WTC11 (cell line): Measurements from ENCODE around the gene HLA-DOB. TPM values are rescaled to one million over a fixed set of nuclear protein-coding genes. Genes with fewer than 3 reads are reported as not detected.

Experiments used
- ATAC-seq: fragments of 200-7000 bp; cut with Tn5 transposase; 2 replicates; pipeline ENCODE4 v1.10.0; 2021; ENCODE audit warnings: mild to moderate bottlenecking, moderate library complexity
- CTCF ChIA-PET: fragments of 300-600 bp; sonication (Branson Sonifier 250); formaldehyde crosslinking; loops from one replicate; lab custom pipeline; 2021; ENCODE audit warnings: antibody characterized with exemption; lab: Charles Lee
- POLR2A ChIA-PET: fragments of 350-600 bp; sonication (Branson Sonifier 250); formaldehyde crosslinking; loops from one replicate; lab custom pipeline; 2021; ENCODE audit warnings: antibody characterized with exemption; lab: Charles Lee
- DNase-seq: peaks from one replicate; pipeline ENCODE4 v3.0.0; 2021; ENCODE audit warnings: low spot score
- H3K27ac Mint-ChIP-seq: 2 replicates; pipeline ENCODE4 v1.8.0; 2021; ENCODE audit warnings: mixed read lengths
- H3K27me3 Mint-ChIP-seq: 2 replicates; pipeline ENCODE4 v1.8.0; 2021; ENCODE audit warnings: low read depth, mild to moderate bottlenecking, moderate library complexity, mixed read lengths
- H3K36me3 Mint-ChIP-seq: 2 replicates; pipeline ENCODE4 v1.8.0; 2021; ENCODE audit warnings: mixed read lengths
- H3K4me1 Mint-ChIP-seq: 2 replicates; pipeline ENCODE4 v1.8.0; 2022; ENCODE audit warnings: mixed read lengths
- H3K4me3 Mint-ChIP-seq: 2 replicates; pipeline ENCODE4 v1.8.0; 2021; ENCODE audit warnings: mild to moderate bottlenecking, moderate library complexity, mixed read lengths
- H3K9me3 Mint-ChIP-seq: 2 replicates; pipeline ENCODE4 v1.8.0; 2021; ENCODE audit warnings: mixed read lengths
- ELF4 ChIP-seq: sonication (generic); formaldehyde crosslinking; IDR thresholded peaks from 2 replicates; pipeline ENCODE4 v1.8.1; 2022; ENCODE audit warnings: low read depth, mild to moderate bottlenecking, moderate library complexity, missing genetic modification reagents
- EMX1 ChIP-seq: fragments of 250-450 bp; sonication (Bioruptor Pico); IDR thresholded peaks from 2 replicates; pipeline ENCODE4 v1.8.0; 2021; ENCODE audit warnings: mild to moderate bottlenecking
- ESRRA ChIP-seq: sonication (generic); formaldehyde crosslinking; IDR thresholded peaks from 2 replicates; pipeline ENCODE4 v1.8.1; 2022; ENCODE audit warnings: mild to moderate bottlenecking, missing genetic modification reagents, borderline replicate concordance
- ETV6 ChIP-seq: sonication (generic); formaldehyde crosslinking; IDR thresholded peaks from 2 replicates; pipeline ENCODE4 v1.8.1; 2022; ENCODE audit warnings: mild to moderate bottlenecking, missing genetic modification reagents
- FOXK1 ChIP-seq: sonication (generic); formaldehyde crosslinking; IDR thresholded peaks from 2 replicates; pipeline ENCODE4 v1.8.0; 2022; ENCODE audit warnings: mild to moderate bottlenecking, moderate library complexity, missing genetic modification reagents
- GABPB1 ChIP-seq: sonication (generic); formaldehyde crosslinking; IDR thresholded peaks from 2 replicates; pipeline ENCODE4 v1.8.1; 2023; ENCODE audit warnings: mild to moderate bottlenecking, missing genetic modification reagents
- GTF2I ChIP-seq: fragments of 250-450 bp; sonication (Bioruptor Pico); conservative IDR thresholded peaks from 2 replicates; pipeline ENCODE4 v1.4.0; 2021; ENCODE audit warnings: mild to moderate bottlenecking
- HMGA2 ChIP-seq: fragments of 250-450 bp; sonication (Bioruptor Pico); IDR thresholded peaks from 2 replicates; pipeline ENCODE4 v1.4.0; 2021; ENCODE audit warnings: mild to moderate bottlenecking, moderate library complexity
- IRF2 ChIP-seq: sonication (generic); formaldehyde crosslinking; IDR thresholded peaks from 2 replicates; pipeline ENCODE4 v1.8.0; 2022; ENCODE audit warnings: low read depth, missing genetic modification reagents, borderline replicate concordance
- JUN ChIP-seq: sonication (generic); formaldehyde crosslinking; IDR thresholded peaks from 2 replicates; pipeline ENCODE4 v1.8.0; 2023; ENCODE audit warnings: mild to moderate bottlenecking, missing genetic modification reagents
- KAT7 ChIP-seq: sonication (generic); formaldehyde crosslinking; IDR thresholded peaks from 2 replicates; pipeline ENCODE4 v1.8.1; 2023; ENCODE audit warnings: missing genetic modification reagents, mild to moderate bottlenecking, borderline replicate concordance
- MXD4 ChIP-seq: fragments of 250-450 bp; sonication (Bioruptor Pico); IDR thresholded peaks from 2 replicates; pipeline ENCODE4 v1.8.0; 2021; ENCODE audit warnings: mild to moderate bottlenecking, moderate library complexity, borderline replicate concordance
- MYBL2 ChIP-seq: sonication (generic); formaldehyde crosslinking; IDR thresholded peaks from 2 replicates; pipeline ENCODE4 v1.8.1; 2023; ENCODE audit warnings: mild to moderate bottlenecking, moderate library complexity, missing genetic modification reagents
- NR2C2 ChIP-seq: sonication (generic); formaldehyde crosslinking; IDR thresholded peaks from 2 replicates; pipeline ENCODE4 v1.8.0; 2022; ENCODE audit warnings: mild to moderate bottlenecking, missing genetic modification reagents
- OVOL2 ChIP-seq: fragments of 250-450 bp; sonication (Bioruptor Pico); IDR thresholded peaks from 2 replicates; pipeline ENCODE4 v1.9.0; 2021; ENCODE audit warnings: mild to moderate bottlenecking, borderline replicate concordance
- PRRX2 ChIP-seq: fragments of 250-450 bp; sonication (Bioruptor Pico); IDR thresholded peaks from 2 replicates; pipeline ENCODE4 v1.8.0; 2021; ENCODE audit warnings: mild to moderate bottlenecking
- SMAD4 ChIP-seq: sonication (generic); formaldehyde crosslinking; IDR thresholded peaks from 2 replicates; pipeline ENCODE4 v1.8.0; 2022; ENCODE audit warnings: mild to moderate bottlenecking, missing genetic modification reagents
- SP1 ChIP-seq: sonication (generic); formaldehyde crosslinking; conservative IDR thresholded peaks from 2 replicates; pipeline ENCODE4 v1.8.1; 2022; ENCODE audit warnings: missing genetic modification reagents
- TCF7 ChIP-seq: sonication (generic); formaldehyde crosslinking; IDR thresholded peaks from 2 replicates; pipeline ENCODE4 v1.8.0; 2022; ENCODE audit warnings: mild to moderate bottlenecking, low read depth, missing genetic modification reagents, moderate library complexity
- TEAD4 ChIP-seq: sonication (generic); formaldehyde crosslinking; IDR thresholded peaks from 2 replicates; pipeline ENCODE4 v1.8.0; 2022; ENCODE audit warnings: mild to moderate bottlenecking, missing genetic modification reagents
- ZBTB21 ChIP-seq: sonication (generic); formaldehyde crosslinking; IDR thresholded peaks from 2 replicates; pipeline ENCODE4 v1.8.1; 2023; ENCODE audit warnings: mild to moderate bottlenecking, missing genetic modification reagents, borderline replicate concordance
- ZNF138 ChIP-seq: sonication (generic); formaldehyde crosslinking; conservative IDR thresholded peaks from 2 replicates; pipeline ENCODE4 v1.8.1; 2022; ENCODE audit warnings: mild to moderate bottlenecking, moderate library complexity, missing genetic modification reagents
- ZNF396 ChIP-seq: fragments of 250-450 bp; sonication (Bioruptor Pico); IDR thresholded peaks from 2 replicates; pipeline ENCODE4 v1.8.0; 2021; ENCODE audit warnings: mild to moderate bottlenecking, moderate library complexity, borderline replicate concordance
- ZNF416 ChIP-seq: fragments of 250-450 bp; sonication (Bioruptor Pico); IDR thresholded peaks from 2 replicates; pipeline ENCODE4 v1.9.0; 2021; ENCODE audit warnings: mild to moderate bottlenecking, inconsistent platforms
- ZNF671 ChIP-seq: fragments of 250-450 bp; sonication (Bioruptor Pico); IDR thresholded peaks from 2 replicates; pipeline ENCODE4 v1.8.0; 2021; ENCODE audit warnings: mild to moderate bottlenecking
- total RNA-seq: library from RNA; stranded (reverse); gene quantifications from 3 replicates; pipeline ENCODE4 v1.2.3, GENCODE V29; 2021
- TF ChIP-seq, protein P1 (sequence below): fragments of 250-450 bp; sonication (Bioruptor Pico); IDR thresholded peaks from 2 replicates; pipeline ENCODE4 v1.8.0; 2021; ENCODE audit warnings: mild to moderate bottlenecking
- TF ChIP-seq, protein P2 (sequence below): sonication (generic); formaldehyde crosslinking; IDR thresholded peaks from 2 replicates; pipeline ENCODE4 v1.8.0; 2022; ENCODE audit warnings: mild to moderate bottlenecking, missing genetic modification reagents
- TF ChIP-seq, protein P3 (sequence below): sonication (generic); formaldehyde crosslinking; IDR thresholded peaks from 2 replicates; pipeline ENCODE4 v1.8.0; 2022; ENCODE audit warnings: mild to moderate bottlenecking, missing genetic modification reagents
- TF ChIP-seq, protein P4 (sequence below): sonication (generic); formaldehyde crosslinking; IDR thresholded peaks from 2 replicates; pipeline ENCODE4 v1.8.0; 2023; ENCODE audit warnings: missing genetic modification reagents
- TF ChIP-seq, protein P5 (sequence below): fragments of 250-450 bp; sonication (Bioruptor Pico); IDR thresholded peaks from 2 replicates; pipeline ENCODE4 v2.1.2; 2022; ENCODE audit warnings: mild to moderate bottlenecking, moderate library complexity

The HLA-DOB gene
- total RNA-seq, 1 experiment from 2014 or later: 0.15 TPM

DNA sequence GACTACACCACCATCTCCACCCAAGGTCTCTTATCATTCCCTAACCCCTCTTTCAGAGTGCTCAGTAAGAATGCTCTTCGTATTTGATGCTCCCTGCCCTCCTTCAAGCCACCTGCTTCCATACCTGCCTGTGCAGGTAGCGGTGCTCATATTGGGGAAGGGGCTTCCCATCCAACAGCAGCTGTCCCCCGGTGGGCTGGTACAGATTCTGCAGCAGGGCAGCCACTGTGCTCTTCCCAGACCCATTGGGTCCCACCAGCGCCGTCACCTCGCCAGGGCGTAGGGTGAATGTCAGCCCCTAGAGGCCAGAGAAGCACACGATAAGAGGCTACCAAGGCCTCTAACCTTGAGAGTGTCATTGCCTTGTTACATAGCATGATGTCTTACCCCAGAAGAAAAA lies 31.0 kb upstream of the HLA-DOB start:
- Mint-ChIP-seq H3K9me3 (no peaks in the 10 kb centered on the region), H3K36me3 (peaks cover 13% of the 10 kb centered on the region), H3K27ac (no peak overlapping the region), H3K4me1 (peaks cover 24% of the 10 kb centered on the region), H3K4me3 (no peak overlapping the region), H3K27me3 (peaks cover 92% of the 10 kb centered on the region)
- DNase-seq (no peak), ATAC-seq (no peak)
- ChIA-PET CTCF (no interaction called here), POLR2A (no interaction called here)
- TF ChIP-seq, protein P1, sequence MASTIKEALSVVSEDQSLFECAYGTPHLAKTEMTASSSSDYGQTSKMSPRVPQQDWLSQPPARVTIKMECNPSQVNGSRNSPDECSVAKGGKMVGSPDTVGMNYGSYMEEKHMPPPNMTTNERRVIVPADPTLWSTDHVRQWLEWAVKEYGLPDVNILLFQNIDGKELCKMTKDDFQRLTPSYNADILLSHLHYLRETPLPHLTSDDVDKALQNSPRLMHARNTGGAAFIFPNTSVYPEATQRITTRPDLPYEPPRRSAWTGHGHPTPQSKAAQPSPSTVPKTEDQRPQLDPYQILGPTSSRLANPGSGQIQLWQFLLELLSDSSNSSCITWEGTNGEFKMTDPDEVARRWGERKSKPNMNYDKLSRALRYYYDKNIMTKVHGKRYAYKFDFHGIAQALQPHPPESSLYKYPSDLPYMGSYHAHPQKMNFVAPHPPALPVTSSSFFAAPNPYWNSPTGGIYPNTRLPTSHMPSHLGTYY (CRISPR knock-in tag): no peak
- TF ChIP-seq GTF2I (CRISPR knock-in tag) (no peak), ZNF671 (CRISPR knock-in tag) (no peak), NR2C2 (CRISPR knock-in tag) (no peak), ZBTB21 (CRISPR knock-in tag) (no peak), ZNF396 (no peak), JUN (no peak), TCF7 (no peak), ESRRA (CRISPR knock-in tag) (no peak), PRRX2 (CRISPR knock-in tag) (no peak), OVOL2 (no peak), MXD4 (CRISPR knock-in tag) (no peak), SP1 (CRISPR knock-in tag) (no peak), ELF4 (no peak), SMAD4 (CRISPR knock-in tag) (no peak)
- TF ChIP-seq, protein P2, sequence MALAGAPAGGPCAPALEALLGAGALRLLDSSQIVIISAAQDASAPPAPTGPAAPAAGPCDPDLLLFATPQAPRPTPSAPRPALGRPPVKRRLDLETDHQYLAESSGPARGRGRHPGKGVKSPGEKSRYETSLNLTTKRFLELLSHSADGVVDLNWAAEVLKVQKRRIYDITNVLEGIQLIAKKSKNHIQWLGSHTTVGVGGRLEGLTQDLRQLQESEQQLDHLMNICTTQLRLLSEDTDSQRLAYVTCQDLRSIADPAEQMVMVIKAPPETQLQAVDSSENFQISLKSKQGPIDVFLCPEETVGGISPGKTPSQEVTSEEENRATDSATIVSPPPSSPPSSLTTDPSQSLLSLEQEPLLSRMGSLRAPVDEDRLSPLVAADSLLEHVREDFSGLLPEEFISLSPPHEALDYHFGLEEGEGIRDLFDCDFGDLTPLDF (CRISPR knock-in tag): no peak
- TF ChIP-seq, protein P3, sequence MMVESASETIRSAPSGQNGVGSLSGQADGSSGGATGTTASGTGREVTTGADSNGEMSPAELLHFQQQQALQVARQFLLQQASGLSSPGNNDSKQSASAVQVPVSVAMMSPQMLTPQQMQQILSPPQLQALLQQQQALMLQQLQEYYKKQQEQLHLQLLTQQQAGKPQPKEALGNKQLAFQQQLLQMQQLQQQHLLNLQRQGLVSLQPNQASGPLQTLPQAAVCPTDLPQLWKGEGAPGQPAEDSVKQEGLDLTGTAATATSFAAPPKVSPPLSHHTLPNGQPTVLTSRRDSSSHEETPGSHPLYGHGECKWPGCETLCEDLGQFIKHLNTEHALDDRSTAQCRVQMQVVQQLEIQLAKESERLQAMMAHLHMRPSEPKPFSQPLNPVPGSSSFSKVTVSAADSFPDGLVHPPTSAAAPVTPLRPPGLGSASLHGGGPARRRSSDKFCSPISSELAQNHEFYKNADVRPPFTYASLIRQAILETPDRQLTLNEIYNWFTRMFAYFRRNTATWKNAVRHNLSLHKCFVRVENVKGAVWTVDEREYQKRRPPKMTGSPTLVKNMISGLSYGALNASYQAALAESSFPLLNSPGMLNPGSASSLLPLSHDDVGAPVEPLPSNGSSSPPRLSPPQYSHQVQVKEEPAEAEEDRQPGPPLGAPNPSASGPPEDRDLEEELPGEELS (CRISPR knock-in tag): no peak

DNA sequence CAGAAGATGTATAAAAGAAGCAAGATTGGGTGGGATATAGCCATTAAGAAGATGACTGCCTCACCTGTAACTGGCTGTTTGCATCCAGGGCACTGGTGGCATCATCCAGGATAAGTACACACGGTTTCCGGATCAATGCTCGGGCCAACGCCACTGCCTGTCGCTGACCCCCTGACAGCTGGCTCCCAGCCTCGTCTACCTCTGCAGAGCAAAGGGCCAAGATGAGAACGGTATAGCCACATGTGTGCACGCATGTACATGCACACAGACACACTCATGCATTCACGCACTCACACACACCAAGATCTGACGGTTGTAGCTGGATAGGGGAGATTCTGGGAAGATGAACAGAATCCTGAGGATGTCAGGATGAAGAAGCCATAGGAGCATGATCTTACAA lies 30.2 kb upstream of the HLA-DOB start:
- no peak for DNase-seq
- ChIA-PET POLR2A (no interaction called here), CTCF (interaction anchor here (0.7 to 0.9 kb wide), 2 partner anchors 9 to 21 kb away, joined by 3 read pairs; partner anchors contain the start of gene TAP2)
- Mint-ChIP-seq H3K9me3 (no peaks in the 10 kb centered on the region), H3K27ac (no peak overlapping the region), H3K36me3 (peaks cover 17% of the 10 kb centered on the region), H3K27me3 (peaks cover 92% of the 10 kb centered on the region), H3K4me3 (no peak overlapping the region), H3K4me1 (peaks cover 18% of the 10 kb centered on the region)
- TF ChIP-seq GABPB1 (CRISPR knock-in tag): no peak
- no peak for TF ChIP-seq ETV6 (CRISPR knock-in tag)
- TF ChIP-seq NR2C2 (CRISPR knock-in tag): no peak
- no peak for ATAC-seq

DNA sequence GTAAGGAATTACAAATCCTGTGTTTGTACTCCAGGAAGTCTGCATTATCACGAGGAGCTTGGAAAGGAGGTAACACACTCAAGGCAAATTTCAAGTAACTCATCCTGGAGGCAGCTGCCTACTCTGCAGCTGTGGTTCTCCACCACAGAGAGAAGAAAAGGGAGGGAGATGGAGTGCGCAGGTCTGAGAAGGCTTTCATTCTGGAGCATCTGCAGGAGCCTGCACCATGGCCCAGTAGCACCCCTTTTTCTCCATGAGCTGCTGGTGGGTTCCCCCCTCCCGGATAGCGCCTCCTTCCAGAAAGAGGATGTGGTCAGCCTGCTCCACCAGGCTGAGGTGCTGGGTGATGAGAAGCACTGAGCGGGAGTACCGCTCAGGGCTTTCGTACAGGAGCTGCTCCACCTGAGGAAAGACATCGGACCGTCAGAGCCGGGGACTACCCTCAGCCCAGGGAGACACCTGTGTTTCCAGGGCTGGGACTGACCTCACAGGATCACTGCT lies 28.6 kb upstream of the HLA-DOB start:
- Mint-ChIP-seq H3K4me3 (no peak overlapping the region), H3K27me3 (peaks cover 92% of the 10 kb centered on the region)
- POLR2A ChIA-PET: interaction anchor here (0.5 to 2.6 kb wide), 6 partner anchors 9 to 126 kb away, joined by 3 to 28 read pairs (median 6); partner anchors contain the start of genes HLA-DMB, PSMB9 and TAP1
- TF ChIP-seq ZNF671 (CRISPR knock-in tag): no peak
- no peak for TF ChIP-seq KAT7 (CRISPR knock-in tag)
- TF ChIP-seq GABPB1 (CRISPR knock-in tag): no peak
- TF ChIP-seq TEAD4: no peak
- TF ChIP-seq EMX1 (CRISPR knock-in tag): no peak
- no peak for TF ChIP-seq MYBL2 (CRISPR knock-in tag)
- no peak for TF ChIP-seq ZNF138 (CRISPR knock-in tag)
- TF ChIP-seq IRF2: no peak
- TF ChIP-seq, protein P4, sequence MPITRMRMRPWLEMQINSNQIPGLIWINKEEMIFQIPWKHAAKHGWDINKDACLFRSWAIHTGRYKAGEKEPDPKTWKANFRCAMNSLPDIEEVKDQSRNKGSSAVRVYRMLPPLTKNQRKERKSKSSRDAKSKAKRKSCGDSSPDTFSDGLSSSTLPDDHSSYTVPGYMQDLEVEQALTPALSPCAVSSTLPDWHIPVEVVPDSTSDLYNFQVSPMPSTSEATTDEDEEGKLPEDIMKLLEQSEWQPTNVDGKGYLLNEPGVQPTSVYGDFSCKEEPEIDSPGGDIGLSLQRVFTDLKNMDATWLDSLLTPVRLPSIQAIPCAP: no peak
- TF ChIP-seq HMGA2: no peak
- TF ChIP-seq ZNF416 (CRISPR knock-in tag): no peak
- TF ChIP-seq, protein P5, sequence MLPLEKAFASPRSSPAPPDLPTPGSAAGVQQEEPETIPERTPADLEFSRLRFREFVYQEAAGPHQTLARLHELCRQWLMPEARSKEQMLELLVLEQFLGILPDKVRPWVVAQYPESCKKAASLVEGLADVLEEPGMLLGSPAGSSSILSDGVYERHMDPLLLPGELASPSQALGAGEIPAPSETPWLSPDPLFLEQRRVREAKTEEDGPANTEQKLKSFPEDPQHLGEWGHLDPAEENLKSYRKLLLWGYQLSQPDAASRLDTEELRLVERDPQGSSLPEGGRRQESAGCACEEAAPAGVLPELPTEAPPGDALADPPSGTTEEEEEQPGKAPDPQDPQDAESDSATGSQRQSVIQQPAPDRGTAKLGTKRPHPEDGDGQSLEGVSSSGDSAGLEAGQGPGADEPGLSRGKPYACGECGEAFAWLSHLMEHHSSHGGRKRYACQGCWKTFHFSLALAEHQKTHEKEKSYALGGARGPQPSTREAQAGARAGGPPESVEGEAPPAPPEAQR (CRISPR knock-in tag): no peak
- TF ChIP-seq ELF4: no peak
- no peak for TF ChIP-seq ETV6 (CRISPR knock-in tag)
- TF ChIP-seq FOXK1: no peak

More for the DNA sequence above, 28.6 kb upstream of the HLA-DOB start:
- Mint-ChIP-seq H3K27ac (no peak overlapping the region), H3K36me3 (peaks cover 24% of the 10 kb centered on the region), H3K4me1 (peaks cover 17% of the 10 kb centered on the region), H3K9me3 (no peaks in the 10 kb centered on the region)
- no peak for DNase-seq
- CTCF ChIA-PET: interaction anchor here (0.8 to 2.8 kb wide), 7 partner anchors 9 to 123 kb away, joined by 3 to 53 read pairs (median 14); partner anchors contain the start of genes BRD2, PSMB9 and TAP1
- ATAC-seq: no peak
